ENCODE data around the gene KCNIP2.
A peak's percentile ranks its signal among the peaks of the same experiment; 100 is the strongest.

KCNIP2 gene

DNA sequence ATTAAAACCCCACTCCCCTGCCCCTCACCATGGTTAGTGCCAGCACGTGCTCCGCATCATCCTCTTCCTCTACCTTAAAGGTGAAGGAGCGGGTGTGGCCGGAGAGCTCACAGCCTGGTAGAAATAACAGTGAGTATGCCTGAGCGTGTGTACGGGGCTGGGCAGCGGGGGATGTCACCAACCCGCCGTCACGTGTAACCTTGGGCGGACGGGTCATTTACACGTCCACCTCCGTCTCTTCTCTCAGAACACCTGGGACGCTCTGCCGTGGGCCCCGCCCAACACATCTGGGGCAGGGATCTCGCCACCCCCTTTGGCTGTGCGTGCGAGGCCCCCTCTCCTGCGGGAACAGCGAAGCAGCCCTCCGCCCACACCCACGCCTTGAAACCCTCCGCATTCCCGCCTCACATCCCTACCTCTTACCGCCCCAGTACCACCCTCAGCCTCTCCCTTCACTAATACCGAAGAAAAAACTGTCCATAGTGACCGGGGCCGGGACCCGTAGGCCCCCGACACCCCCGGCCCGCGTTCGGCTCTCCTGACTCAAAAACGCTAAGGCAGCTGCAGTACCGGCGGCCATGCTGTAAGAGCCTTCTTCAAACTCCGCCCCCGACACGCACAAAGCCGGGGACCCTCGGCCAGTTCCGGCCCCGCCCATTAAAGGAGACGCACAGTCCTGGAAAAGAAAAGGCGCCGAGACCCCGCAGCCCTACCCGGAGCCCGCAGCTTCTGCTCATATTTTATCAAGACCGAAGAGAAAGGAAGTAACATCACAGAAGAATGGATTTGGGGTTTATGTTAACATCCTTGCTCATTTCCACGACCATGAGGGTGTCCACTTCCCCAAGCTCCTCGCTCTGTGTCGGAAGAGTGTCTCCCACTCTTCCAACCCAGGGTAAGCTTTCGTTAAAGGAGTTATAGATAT is 60.5 kb downstream of the KCNIP2 start, which contains the start of gene NPM3:
Gene NPM3 (minus strand): TSS at position 636 of the 925 bp plus-strand sequence. CDS start 56 bp downstream, at position 580.
- DNase-seq (ENCODE audit: low spot score), result peak; percentile 78

GRCh38 chr10:101781984-101782810 is 61.4 kb downstream of the KCNIP2 start:
- no peak for DNase-seq (ENCODE audit: low spot score)

DNA sequence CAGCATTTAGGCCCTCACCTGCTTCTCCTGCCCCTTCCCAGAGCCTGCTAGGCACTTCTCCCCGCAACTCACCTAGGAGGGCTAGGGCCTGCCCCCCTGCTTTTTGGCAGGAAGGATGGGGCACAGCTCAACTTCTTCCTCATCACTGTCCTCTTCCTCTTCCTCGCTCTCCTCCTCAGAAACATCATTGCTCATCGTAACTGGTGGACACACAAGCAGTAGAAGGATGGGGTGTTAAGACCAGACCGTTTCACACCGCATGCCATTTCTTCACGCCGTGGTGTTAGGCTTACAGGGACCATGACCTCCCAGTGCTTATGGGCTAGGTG is 62.0 kb downstream of the KCNIP2 start:
- no peak for DNase-seq (ENCODE audit: low spot score)

- peak; percentile 74 for DNase-seq (ENCODE audit: low spot score)
These were observed 62.6 kb downstream of the KCNIP2 start for GRCh38 chr10:101780818-101781654.

DNA sequence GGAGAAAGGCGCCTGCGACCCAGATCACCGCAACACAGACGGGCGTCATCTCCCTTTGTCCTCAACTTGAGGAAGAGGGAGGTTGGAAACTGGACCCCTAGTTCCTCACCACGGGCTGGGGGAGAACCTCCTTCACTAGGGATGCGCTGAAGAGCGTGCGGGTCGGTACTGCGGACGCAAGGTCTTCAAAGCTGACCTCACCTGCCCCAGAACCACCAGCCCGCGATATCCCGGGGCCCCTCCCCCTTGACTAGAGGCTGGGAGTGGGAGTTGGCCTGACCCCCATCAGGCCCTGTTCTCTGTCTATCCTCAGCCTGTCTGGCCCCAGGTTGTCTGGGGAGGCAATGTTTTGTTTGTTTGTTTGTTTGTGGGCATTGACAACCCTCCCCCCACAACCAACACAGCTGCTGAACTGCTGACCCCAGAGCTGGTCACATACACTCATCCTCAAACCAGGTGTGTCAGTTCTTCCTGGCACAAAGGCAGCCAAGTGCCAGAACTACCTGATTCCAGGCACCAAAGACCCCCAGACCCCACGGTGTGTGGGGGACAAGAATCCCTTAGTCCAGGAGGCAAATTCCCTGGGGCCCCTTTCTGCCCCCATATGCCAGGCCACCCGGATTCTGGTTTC is 63.3 kb downstream of the KCNIP2 start:
- no peak for DNase-seq (ENCODE audit: low spot score)

DNA sequence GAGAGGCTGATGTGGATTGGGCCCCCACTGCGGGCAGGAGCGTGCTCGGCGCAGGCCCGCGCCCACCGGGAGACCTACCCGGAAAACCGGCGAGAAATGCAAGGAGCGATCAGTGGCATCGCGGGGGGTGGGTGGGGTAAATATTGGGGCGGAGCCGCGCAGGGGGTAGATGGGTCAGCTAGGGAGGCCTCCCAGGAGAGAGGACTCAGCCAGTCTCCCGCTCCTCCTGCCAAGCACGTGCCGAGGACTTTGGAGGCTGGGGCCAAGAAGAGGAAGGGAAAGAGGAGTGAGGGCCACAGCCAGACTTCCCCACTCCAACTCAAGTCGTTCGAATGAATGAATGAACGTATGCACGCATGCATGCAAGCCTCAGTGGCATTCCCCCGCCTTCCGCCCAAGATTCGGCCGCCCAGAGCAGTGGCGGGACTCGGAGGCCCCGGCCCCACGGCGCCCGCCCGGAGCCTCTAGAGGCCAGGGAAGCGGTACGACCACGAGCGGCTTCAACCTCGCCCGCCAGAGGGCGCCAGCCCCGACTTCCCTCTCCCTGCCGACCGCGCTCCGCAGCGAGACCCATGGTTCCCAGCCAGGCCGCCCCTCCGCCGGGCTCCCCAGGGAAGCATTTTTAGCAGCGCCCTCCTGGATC is 63.9 kb downstream of the KCNIP2 start:
- DNase-seq (ENCODE audit: low spot score), result peak; percentile 81

DNA sequence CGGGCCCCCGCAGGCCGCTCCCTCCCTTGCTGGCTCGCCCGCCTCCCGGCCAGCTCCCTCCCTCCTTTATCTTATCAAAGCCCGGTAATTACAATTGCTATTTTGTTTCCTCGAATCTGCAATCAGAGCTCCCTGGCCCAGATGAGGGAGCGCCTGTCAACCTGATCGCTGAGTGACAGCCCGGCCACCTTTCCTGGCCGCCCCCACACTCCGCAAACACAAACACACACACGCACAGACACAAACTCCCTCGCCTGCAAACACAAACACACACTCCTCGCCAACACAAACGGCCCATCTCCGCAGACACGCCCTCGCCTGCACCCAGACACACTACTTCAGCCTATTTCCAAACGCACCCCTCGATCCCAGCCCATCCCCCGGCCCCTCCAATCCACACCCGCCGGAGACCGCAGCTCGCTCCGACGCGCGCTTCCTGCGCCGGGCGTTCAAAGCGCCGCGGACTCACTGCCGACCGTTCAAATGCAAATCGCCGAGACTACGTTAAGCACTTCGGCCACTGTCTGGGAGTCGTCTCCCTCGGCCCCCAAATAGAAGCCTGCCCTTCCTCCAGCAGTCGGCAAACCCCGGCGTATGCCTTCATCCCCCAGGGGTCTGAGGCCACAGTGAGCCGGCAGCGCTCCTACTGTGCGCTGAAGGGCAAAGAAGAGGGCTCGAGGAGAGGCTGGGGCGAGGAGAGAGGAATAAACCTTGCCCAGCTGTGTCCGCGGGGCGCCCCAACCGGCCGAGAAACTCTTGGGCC is 64.6 kb downstream of the KCNIP2 start:
- no peak for DNase-seq (ENCODE audit: low spot score)

DNA sequence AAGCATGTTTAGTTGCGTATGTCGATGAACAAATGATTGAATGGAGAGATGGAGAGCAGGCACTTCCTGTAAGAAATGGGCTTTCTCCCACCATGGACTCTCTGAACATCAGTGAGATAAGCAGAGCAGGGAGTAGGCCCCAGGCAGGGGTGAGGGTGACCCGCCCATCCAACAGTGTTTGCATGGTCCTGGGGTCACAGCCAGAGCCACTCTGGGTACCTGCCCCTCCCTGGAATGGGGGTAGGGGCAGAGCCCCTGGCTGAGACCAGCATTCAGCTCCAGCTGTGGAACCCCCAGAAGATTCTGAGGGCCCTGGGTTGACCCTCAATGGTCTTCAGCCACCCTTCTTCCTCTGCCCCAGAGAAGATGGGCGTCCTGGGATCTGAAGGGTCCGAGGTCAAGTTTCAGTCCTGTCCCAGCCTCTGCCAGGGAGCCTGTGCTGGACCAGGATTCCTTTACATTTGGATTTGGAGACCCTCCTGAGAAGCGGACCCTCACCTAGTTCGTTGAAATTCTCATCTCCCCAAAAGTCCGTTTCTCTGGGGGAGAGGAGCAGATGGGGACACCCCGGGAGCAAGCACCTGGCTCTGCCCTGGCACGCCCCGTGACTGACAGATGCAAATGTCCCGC is 65.3 kb downstream of the KCNIP2 start:
- no peak for DNase-seq (ENCODE audit: low spot score)

GRCh38 chr10:101777619-101778145 is 65.9 kb downstream of the KCNIP2 start:
- DNase-seq (ENCODE audit: low spot score), result no peak

GRCh38 chr10:101776161-101776817 is 67.3 kb downstream of the KCNIP2 start:
- no peak for DNase-seq (ENCODE audit: low spot score)
